GM12874 (cell line): ENCODE data around the gene ATP5F1D.

ENCODE experiments used
- CTCF ChIP-seq: IDR thresholded peaks from 2 replicates; pipeline ENCODE4 v1.5.1; 2011; ENCODE audit warnings: low read depth, mild to moderate bottlenecking, control low read depth, low read length, moderate library complexity; ENCODE audit not compliant: insufficient read depth

The ATP5F1D gene

GRCh38 chr19:1254081-1254527, 12.6 kb downstream of the ATP5F1D start:
- no peak for TF ChIP-seq CTCF

- TF ChIP-seq CTCF, result no peak
Observed at GRCh38 chr19:1254530-1255185, 13.1 kb downstream of the ATP5F1D start.

- TF ChIP-seq CTCF, result no peak
Observed at GRCh38 chr19:1255186-1256161, 13.9 kb downstream of the ATP5F1D start.

GRCh38 chr19:1256646-1257474, 15.3 kb downstream of the ATP5F1D start:
- no peak for TF ChIP-seq CTCF

GRCh38 chr19:1257475-1258162, 16.1 kb downstream of the ATP5F1D start:
- TF ChIP-seq CTCF, result no peak

- no peak for TF ChIP-seq CTCF
Observed at GRCh38 chr19:1258163-1258492, 16.6 kb downstream of the ATP5F1D start.
